GM18861 (cell line): ENCODE measurements around the gene FAM177B.

Experiments
- ATAC-seq: cut with Tn5 transposase; IDR thresholded peaks from one replicate; pipeline ENCODE4 v1.9.1; 2021; ENCODE audit not compliant: unreplicated experiment

Gene FAM177B

DNA sequence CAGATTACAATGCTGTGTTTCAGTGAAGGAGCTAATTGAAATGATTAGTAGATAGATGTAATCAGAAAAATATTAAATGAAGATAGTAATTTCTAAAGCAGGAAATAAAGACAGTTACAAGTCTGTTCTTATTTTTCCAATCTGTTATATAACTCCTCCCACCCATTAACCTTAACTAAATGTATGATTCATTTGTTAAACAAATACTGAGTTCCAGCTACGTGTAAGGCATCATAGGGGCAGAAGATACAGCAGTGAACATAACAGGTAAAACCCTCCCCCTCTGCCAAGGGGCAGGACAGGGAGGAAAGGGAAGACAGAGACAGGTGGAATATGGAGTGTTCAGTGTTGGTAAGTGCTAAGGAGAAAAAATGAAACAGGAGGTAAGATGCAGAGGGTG, at the start of gene FAM177B:
Gene FAM177B, plus strand, starts transcription at position 231 of the 400 bp plus-strand sequence. CDS start 9,344 bp downstream, outside the sequence.
- ATAC-seq: no peak

DNA sequence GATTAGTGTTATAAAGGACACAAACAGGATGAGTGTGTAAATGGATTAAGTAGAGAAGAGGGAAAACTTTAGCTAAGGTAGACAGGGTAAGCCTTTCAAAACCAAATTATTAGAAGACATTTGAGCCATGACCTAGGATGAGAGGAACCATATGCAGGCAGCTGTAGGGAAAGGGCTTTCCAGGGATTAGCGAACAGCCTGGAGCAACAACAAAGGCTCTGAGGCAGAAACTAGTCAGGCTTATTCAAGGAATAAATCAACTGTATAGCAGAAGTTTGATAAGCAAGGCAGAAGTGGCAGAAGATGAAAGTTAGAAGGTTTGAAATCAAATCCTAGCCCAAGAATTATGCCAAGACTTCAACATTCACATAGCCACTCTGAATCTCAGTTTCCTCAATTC, 46.0 kb upstream of the FAM177B start:
- ATAC-seq: no peak

DNA sequence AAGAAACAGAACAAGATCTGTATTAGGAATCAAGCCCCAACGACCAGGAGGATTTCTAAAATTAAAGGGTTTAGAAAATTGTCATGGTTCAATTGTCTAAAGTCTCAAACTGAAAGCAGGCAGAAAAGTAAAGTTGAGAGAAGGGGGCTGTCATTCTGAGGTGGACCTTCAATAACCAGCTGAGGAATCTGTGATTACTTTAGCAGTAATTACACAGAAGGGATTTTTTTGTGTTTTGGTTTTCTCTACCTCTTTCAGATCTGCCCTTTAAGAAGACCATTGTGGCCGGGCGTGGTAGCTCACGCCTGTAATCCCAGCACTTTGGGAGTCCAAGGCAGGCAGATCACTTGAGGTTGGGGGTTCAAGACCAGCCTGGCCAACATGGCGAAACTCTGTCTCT, 42.1 kb upstream of the FAM177B start:
- no peak for ATAC-seq

DNA sequence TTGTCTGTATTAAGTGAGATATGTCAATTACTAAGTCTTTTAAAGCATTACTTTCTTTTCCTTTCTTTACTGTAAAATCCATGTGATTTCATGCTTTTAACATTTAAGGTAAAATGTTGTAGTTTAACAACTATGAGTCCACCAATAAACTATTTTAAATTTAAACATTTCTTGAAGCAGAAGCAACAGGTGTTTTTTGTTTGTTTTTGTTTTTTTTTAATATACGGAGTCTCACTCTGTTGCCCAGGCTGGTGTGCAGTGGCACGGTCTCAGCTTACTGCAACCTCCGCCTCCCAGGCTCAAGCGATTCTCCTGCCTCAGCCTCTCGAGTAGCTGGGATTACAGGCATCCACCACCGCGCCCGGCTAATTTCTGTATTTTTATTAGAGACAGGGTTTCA, 40.3 kb upstream of the FAM177B start:
- no peak for ATAC-seq

DNA sequence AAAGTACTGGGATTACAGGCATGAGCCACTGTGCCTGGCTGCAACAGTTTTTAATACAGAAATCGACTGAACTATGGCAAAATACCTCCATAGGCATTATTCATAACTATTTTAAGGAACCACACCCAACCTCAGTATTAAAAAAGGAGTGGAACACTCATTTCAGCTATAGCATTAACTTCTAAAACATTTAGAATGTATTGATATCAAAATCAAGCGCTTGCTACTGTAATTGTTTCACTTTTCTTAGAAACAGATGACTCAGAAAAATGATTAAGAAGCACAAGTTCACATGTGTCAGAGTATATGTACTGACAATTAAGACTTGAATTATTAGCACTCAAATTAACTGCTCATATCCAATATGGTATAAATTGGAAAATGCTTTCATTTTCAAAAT, 39.8 kb upstream of the FAM177B start:
- no peak for ATAC-seq

DNA sequence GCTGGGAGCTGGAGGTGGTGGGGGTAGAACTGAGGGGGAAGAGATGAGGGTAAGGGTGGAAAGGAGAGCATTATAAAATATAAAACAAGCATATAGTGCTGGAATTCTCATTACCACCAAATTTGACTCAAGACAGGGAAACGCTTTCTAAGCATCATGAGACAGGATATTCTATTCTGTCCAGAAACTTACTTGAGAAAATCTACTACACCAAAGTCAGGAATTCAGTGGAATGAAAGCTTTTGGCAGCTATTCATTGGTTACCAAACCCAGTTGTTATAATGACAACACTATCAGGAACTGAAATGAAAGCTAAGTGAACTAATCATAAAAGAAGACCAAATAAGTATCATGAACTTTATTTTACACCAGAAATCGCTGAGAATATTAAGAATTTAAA, 39.2 kb upstream of the FAM177B start:
- no peak for ATAC-seq

DNA sequence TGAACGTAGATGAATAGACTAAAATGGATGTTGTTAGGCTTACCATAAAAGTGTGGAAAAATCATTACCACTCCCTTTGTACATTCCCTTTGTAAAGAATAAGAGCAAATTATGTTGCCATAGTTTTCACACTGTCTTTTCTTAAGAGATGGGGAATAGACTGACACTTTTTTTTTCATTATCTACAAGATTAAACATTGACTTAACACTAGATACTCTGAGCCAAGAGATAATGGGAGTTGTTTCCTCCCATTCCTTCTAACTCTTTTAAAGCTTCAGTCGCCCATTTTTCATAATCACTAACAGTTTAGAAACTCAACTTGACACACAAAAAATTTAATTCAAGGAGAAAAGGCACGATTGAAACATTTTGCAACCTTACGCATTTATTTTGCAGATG, 34.8 kb upstream of the FAM177B start:
- ATAC-seq: no peak

DNA sequence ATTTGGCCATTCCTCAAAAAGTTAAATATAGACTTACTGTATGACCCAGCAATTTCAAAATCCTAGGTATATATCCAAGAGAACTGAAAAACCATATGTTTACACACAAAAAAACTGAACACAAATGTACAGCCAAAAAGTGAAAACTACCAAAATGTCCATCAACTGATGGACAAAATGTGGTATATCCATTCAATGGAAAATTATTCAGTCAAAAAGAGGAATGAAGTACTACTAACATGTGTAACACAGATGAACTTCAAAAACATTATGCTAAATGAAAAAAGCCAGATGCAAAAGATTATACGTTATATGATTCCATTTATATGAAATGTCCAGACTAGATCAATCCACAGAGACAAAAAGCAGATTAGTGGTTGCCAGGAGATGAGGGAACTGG, 32.7 kb upstream of the FAM177B start:
- no peak for ATAC-seq

DNA sequence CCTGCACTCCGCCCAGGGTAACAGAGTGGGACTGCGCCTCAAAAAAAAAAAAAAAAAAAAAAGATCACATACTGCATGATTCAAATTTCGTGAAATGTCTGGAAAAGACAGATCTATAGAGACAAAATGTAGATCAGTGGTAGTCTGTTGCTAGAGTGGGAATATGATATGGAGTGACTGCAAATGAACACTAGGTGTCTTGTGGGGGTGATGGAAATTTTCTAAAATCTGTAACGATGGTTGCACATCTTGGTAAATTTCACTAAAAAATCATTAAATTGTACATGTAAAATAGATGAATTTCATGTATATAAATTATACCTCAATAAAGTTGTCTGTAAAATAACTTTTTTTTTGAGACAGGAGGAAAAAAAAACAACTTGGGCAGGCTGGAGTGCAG, 30.2 kb upstream of the FAM177B start:
- ATAC-seq: no peak

DNA sequence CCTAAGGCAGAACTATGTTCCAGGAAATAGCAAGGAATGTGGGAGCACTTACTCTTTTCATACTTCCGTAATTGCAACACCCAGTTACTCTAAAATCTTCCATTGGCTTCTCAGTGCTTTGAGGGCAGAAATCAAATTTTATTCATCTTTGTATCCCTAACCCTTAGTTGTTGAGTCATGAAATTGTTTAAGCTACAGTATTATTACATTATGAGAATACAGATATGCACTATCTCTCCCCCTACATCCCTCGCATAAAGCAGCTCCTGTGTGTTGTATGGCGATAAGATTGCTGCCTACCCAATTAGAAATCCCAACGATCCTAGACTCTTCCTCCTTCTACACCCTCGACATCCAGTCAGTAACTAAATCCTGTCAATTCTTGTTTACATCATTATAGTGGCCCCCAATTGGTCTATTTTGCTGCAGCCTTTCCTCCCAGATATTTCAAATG, 27.3 kb upstream of the FAM177B start:
- ATAC-seq: no peak

DNA sequence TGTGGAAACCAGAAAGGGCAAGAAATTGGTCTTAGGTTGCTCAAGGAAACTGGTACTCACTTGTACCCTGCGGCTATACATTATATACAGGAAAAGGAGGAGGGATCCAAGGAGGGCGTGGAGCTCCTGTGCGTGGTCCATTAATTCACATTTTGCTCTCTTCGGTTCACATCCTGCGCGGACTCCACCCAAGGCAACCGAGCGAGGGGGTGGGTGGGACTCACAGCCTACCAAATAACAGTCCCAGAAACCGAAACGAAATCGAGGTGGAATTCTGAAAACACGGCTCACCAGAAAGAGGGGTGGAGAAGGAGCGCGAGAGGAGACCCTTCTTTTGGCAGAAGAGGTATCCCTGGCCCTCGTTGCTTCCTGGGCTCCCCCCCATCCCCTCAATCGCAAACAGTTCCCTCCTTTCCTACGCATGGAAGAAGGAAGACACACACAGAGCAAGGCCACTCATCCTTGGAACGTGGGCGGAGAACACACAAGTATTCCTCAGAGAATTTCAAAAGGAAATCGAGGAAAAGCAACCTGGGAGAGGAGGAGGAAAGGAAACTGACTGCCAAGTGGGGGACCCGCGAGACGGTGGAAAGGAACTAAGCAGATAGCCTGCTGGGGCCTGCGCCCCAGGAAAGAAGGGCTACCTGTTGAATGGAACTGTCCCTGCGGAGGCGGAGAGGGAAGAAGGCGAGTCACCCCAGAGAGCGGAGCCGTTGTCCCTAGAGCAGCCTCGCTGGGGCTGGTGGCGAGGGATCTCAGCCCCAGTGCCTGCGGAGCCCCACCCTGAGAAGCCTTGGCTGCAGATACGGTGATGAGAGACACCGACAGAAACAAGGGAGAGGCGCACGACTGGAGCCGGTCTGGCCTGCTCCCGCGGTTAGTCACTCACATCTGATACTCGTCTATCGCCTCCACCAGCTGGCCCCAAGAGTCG, 25.4 kb upstream of the FAM177B start:
- ATAC-seq: peak; percentile 17

DNA sequence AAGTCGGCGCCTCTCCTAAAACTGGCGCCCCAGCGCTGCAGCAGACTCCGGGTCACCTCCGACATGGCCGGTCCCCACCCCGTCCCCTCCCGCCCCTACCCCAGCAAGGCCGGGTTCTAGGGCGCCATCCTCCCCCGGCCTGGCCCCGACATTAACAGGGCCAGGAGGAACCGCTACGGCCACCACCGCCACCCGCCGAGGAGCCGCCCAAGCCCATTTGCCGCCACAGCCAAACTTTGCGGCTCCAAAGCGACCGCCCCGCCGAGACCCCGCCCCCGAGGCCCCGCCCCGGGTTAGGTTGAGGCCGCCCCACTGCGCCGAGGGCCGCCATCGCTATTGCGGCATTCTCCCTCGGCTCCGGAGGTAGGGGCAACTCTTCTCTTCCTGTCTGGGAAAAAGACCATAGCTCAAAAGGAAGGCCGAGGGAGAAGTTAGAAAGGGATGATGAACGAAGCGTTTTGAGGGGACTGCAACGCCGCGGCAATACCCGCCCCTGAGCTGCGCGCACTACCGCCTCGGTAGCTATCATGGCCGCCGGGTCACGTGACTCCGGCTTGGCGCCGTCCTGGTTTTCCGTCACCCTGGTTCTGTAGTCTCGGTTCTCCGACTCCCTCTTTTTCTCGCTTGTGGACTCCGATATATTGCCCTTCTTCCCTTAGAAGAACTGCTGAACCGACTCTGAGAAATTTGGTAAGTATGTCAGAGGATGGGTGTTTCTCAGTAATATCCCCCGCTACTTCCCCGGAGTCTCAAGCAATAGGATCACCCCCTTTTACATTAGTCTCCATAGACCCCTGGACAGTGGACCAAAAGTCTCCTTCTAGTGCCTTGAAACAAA, 24.5 kb upstream of the FAM177B start, which contains the start of the genes AIDA and BROX:
Gene AIDA, minus strand, starts transcription at position 239 of the 838 bp plus-strand sequence. Its CDS starts 174 bp downstream, at position 65.
Gene BROX, plus strand, starts transcription at position 312 of the 838 bp plus-strand sequence. CDS start 3,136 bp downstream, outside the sequence.
- ATAC-seq: peak; percentile 51

DNA sequence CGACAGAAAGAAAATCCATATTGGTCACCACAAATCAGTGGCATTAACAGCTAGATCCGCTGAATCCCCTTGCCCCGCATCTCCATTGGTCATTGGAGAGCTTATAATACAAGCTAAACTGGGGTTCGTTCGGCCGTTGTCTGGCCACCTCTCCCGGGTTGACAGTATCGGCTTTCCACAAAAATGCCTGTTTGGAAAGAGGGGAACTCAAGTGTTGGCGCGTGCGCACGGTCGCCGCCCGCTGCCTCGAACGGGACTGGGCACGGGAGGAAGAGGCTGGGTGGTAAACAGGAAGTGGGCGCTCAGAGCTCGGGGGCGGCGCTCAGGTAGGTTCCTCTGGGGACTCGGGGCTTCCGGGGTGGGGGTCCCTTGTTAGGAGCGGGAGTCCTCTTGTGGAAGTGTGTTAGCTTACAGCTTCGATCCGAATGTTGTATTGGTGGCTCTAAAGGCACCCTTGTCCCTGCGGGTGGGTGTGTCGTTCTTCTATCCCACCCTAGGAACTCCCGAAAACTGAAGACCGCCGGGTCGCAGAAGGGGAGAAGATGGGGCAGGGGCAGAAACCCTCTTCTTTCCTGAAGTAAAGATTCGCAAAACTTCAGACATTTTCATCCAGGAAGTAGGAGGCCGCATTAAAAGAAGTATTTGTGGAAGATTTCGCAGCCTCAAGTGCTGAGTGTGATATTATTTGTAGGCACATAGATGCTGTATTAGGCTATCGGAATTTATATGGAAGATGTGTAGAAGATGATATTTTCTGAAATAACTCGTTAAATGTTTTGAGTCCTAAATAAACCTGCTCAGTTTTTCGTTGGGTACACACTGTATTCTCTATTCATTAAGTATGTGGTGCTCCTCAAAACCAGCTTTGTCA, 23.7 kb upstream of the FAM177B start:
- peak; percentile 67 for ATAC-seq

DNA sequence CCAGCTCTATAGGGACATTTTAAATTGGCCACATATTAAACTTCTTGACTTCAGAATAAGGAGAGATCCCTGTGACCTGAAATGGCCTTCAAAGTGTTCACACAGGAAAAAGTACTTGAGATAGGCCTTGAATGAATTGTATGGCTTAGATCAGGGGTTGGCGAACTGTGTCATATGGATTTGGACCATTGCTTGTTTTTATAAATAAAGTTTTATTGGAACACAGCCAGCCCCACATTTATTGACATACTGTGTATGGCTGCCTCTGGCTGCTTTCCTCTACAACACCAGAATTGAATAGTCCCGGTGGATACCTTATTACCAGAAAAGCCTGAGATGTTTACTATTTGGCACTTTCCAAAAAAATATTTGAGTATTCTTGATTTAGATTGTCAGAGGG, 20.6 kb upstream of the FAM177B start:
- ATAC-seq: no peak

DNA sequence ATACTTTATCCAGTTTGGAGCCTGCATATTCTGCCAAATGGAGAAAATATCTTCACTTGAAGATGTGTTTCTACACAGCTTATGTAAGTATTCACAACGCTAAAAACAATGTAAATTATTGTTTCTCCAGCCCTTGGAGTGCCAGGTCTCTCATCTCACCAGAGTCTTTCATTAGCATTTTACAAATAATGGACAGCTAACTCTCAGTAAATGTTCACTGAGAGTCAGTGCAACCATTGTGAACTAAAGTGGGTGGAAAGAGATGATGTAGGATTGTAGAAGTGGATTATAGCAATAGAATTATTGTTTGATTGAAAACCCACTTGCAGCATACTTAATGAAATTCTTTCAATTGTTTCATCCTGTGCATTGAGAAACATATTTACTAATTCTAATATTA, 8.3 kb upstream of the FAM177B start:
- ATAC-seq: no peak

DNA sequence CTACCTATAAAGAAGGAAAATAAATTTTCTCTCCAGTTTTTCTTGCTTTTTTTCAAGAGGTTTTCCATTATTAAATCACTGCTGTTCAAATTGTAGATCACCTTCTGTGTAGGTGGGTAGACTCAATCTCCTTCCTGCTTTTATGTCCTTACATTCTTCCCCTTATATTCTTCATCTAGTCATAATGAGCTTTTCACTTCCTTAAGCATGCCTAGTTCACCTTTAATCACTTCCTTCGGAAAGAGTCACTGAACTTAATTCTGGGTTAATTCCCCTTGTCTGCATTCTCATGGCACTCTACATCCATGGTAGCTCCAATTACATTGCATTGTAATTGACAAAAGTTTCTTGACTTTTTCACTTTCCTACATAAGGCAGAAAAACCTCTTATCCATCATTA, 6.1 kb upstream of the FAM177B start:
- ATAC-seq: no peak

DNA sequence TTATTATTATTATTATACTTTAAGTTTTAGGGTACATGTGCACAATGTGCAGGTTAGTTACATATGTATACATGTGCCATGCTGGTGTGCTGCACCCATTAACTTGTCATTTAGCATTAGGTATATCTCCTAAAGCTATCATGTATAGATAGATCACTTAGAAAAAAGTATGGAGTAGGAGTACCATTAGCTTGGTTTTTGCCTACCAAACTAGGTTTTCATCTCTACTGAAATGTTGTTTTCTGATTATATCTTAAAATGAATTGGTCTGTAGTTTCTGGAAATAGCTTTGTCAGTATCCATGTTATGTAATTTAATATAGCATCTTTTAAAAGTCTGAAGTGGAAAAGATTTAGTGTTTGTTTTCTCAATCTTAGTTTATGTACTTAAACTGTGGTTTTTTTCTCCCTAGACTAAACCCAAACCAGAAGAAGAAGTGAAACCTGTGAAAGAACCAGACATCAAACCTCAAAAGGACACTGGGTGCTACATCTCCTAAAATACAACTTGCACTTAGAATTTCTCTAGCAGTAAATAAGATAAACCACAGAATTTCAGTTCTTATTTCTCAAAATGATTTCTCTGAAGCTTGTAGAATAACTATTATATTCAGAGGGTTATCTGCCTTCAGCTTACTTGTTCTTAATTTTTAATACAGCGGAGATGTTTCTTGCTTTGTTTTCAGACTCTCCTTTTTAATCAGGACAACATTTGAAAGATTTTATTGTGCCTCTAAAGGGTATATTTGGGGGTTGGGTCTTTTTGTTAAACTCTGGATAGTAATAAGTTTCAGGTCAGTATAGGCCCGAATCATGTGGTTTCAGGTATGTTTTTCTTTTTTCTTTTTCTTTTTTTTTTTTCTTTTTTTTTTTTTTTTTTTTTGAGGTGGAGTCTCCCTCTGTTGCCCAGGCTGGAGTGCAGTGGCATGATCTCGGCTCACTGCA, 4.5 kb upstream of the FAM177B start:
- peak; percentile 97 for ATAC-seq

DNA sequence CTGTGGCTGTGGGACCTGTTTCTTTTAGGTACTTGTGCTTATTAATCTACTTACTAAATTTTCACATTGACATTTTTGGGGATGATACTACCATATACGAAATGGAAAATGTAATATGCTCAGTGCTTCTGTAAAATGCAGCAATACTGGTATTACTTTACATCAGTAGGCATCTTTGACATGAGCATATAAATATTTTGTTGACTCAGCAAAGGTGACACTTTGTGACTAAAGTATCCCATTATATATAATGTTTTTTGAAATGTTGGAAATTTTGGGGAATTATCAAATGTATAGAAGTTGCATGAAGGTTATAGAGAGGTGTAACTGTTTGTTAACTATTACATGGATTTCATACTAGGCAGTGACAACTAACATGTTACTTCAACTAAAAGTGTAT, 2.3 kb upstream of the FAM177B start:
- ATAC-seq: no peak

DNA sequence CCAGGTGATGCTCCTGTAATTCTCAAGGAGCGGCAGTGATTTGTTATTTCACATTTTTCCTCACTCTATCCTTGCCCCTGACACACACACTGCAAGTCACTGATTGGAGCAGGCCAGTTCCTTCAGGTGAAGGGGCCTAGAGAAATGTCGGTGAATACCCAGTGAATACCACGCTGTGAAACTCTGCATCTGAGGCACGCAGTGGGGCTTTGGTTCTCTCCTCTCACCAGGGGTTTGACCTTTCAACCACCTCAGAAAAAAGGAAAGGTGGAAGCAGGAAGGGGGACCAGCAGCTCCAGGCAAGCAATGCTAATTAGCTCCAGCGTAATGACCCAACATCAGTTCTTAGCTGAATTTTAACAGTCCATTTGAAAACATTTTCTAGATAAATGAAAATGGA, 532 bp upstream of the FAM177B start:
- ATAC-seq: no peak

DNA sequence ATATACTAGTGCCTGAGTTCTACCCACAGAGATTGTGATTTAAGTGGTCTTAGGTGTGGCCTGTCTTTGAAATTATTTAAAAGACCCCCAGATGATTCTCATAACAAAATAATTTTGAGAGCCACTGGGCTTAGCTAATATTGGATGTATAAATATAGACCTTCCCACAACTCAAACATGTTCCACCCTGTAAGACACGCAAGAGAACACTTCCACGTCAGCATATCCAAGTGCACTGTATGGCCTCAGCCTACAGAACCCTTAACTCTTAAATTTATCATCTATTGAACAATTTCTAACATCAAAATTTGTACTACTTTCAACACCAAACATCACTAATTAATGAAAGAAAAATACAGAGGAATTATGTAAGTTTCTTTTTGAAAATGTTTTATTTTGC, 2.5 kb downstream of the FAM177B start:
- ATAC-seq: no peak
